Spleen (tissue), 11 donors: ENCODE data around the gene ADAD2. TPM values are rescaled to one million over a fixed set of nuclear protein-coding genes. Genes with fewer than 3 reads are reported as not detected.

Experiments used
- DNase-seq: peaks from one replicate; pipeline ENCODE4 v3.0.0-alpha.2; 2020
- H3K27ac ChIP-seq, 8 donors: fragments of 200-600 bp; sonication (generic) in 7 of 8; 1 replicate in 4 of 8; 2 replicates in 4 of 8; pipeline versions ENCODE4 v1.5.0 to v1.8.0; 2016 to 2021; ENCODE audit warnings: inconsistent platforms in 4 of 8, mild to moderate bottlenecking in 4 of 8, moderate library complexity in 1 of 8
- H3K27me3 ChIP-seq, 7 donors: fragments of 200-600 bp; sonication (generic) in 6 of 7; replicated peaks in 1 of 7; 1 replicate in 4 of 7; 2 replicates in 3 of 7; pipeline versions ENCODE4 v1.5.0 to v1.8.0; 2016 to 2021; ENCODE audit warnings: inconsistent platforms in 3 of 7, mild to moderate bottlenecking in 1 of 7
- H3K36me3 ChIP-seq, 6 donors: fragments of 200-600 bp; sonication (generic) in 5 of 6; 1 replicate in 4 of 6; 2 replicates in 2 of 6; pipeline versions ENCODE4 v1.5.0 to v1.8.0; 2016 to 2021; ENCODE audit warnings: inconsistent platforms in 2 of 6
- H3K4me1 ChIP-seq, 6 donors: fragments of 200-600 bp; sonication (generic) in 5 of 6; 1 replicate in 3 of 6; 2 replicates in 3 of 6; pipeline versions ENCODE4 v1.5.0 to v1.8.0; 2016 to 2021; ENCODE audit warnings: inconsistent platforms in 3 of 6
- H3K4me3 ChIP-seq, 8 donors: fragments of 200-600 bp; sonication (generic) in 7 of 8; 1 replicate in 4 of 8; 2 replicates in 4 of 8; pipeline versions ENCODE4 v1.5.0 to v1.8.0; 2016 to 2021; ENCODE audit warnings: inconsistent platforms in 4 of 8, mild to moderate bottlenecking in 4 of 8, moderate library complexity in 2 of 8
- H3K9me3 ChIP-seq, 8 donors: fragments of 200-600 bp; sonication (generic) in 7 of 8; 1 replicate in 4 of 8; 2 replicates in 4 of 8; pipeline versions ENCODE4 v1.5.0 to v1.8.0; 2016 to 2021; ENCODE audit warnings: inconsistent platforms in 4 of 8
- CTCF ChIP-seq, 11 experiments: fragments of 200-600 bp in 7 of 11; fragments of 450-650 bp in 4 of 11; sonication (generic) in 4 of 11; IDR thresholded peaks in 8 of 11; conservative IDR thresholded peaks in 3 of 11; 1 replicate in 7 of 11; 2 replicates in 4 of 11; pipeline versions ENCODE4 v1.4.0 to v1.8.0; 2016 to 2021; ENCODE audit warnings: antibody characterized with exemption in 11 of 11, inconsistent platforms in 4 of 11, mild to moderate bottlenecking in 1 of 11
- POLR2A ChIP-seq, 3 donors: fragments of 450-650 bp; IDR thresholded peaks; one replicate each; pipeline ENCODE4 v1.5.1; 2017; ENCODE audit warnings: antibody characterized with exemption in 3 of 3, mild to moderate bottlenecking in 1 of 3
- POLR2AphosphoS5 ChIP-seq, 3 donors: sonication (generic); formaldehyde crosslinking; IDR thresholded peaks; one replicate each; pipeline ENCODE4 v1.5.1; 2017; ENCODE audit warnings: antibody characterized with exemption in 3 of 3
- WGBS, 5 donors: extraction: QIAGEN DNeasy Blood & Tissue Kit in 3 of 5; methylation state at CpG; one replicate each; pipeline versions ENCODE4 v1.1.5 to v1.1.7; 2013 to 2018; 5-methylcytosine and 5-hydroxymethylcytosine counted together
- intact Hi-C: fragments of 100-400 bp; cut with DNase I; formaldehyde crosslinking; loops from one replicate; pipeline ENCODE4 v1.15.0; 2023; ENCODE audit warnings: low total_unique reads
- polyA plus RNA-seq, 3 donors: library from polyadenylated mRNA; stranded (reverse); fragments of 200-250 nt; gene quantifications; one replicate each; pipeline ENCODE4 v1.2.1, GENCODE V29; 2013
- total RNA-seq, 7 donors: library from RNA; depleted of rRNA in 3 of 7; stranded (reverse); fragments of >200 nt in 3 of 7; fragmentation: NEBNext Ultra II Directional in 4 of 7; extraction: Animal tissue kit (Norgen Biotek cat#: 25700) in 4 of 7; gene quantifications; one replicate each; pipeline versions ENCODE4 v1.1.0 to v1.2.1, GENCODE V29; 2016 to 2021
- donor health status: healthy with polysubstance abuse.
- donor health status: DM: no; HTN: no; CAD: no; lungs with moderate emphysema.
- donor health status: DM: no; HTN: no; CAD: no.
- donor health status: Bipolar disorder and iron deficiency.
- donor health status: healthy.
- donor health status: DM: no; HTN: no; CAD: no.
- donor health status: DM: yes; HTN: yes; CAD: no.

Gene ADAD2
- total and polyA plus RNA-seq, 10 donors, result 2.5 to 86.5 (median 7.0) TPM

DNA sequence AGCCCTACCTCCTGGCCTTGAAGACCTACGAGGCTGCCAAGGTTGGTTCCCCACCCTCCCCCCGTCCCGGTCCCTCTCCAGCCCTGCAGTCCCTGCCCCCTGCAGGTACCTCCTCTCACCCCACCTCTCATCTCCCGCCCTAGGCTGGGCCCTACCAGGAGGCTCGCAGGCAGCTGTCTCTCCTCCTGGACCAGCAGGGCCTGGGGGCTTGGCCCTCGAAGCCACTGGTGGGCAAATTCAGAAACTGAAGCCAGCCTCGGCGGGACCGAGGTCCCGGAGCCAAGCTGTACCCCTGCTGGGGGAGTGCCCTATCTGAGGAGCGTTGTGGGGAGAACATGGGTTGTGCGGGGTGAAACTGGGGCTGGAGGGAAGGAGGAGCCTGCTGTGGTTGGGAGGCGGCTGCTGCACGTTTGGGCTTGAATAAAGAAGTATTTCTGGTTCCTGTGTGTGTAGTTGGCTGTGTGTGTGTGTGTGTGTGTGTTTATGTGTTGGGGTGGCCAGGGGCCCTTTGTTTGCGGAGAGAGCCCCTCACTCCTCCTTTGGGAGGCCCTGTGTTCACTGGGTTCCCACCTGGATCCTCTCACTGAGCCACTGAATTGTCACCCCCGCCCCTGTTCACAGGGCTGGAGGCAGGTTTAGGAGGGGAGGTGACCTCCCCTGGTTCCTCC is 5.9 kb downstream of the ADAD2 start:
- Histone ChIP-seq H3K4me3 (no peak overlapping the region), H3K9me3 (no peaks in the 10 kb centered on the region), H3K4me1 (peaks cover 0 to 18% (median 3%) of the 10 kb centered on the region in 6 donors), H3K36me3 (no peaks in the 10 kb centered on the region), H3K27ac (no peak overlapping the region), H3K27me3 (peaks cover 0 to 31% (median 0%) of the 10 kb centered on the region in 7 donors)
- TF ChIP-seq CTCF (IDR thresholded peaks at IDR 0.05 in 8 of 11, conservative IDR thresholded peaks at IDR 0.05 in 3 of 11) (no peak), POLR2A (IDR thresholded peaks at IDR 0.05) (no peak), POLR2AphosphoS5 (IDR thresholded peaks at IDR 0.05) (no peak)
- no peak for DNase-seq
- WGBS, 5 donors, result 59 to 80% (median 67%) methylated on average over 13 to 16 of the region's 16 CpGs
- intact Hi-C loops, result no loop called here

GRCh38 chr16:84197466-84198128 is 6.6 kb downstream of the ADAD2 start:
- peaks cover 0 to 31% (median 0%) of the 10 kb centered on the region in 7 donors for H3K27me3 ChIP-seq
- H3K36me3 ChIP-seq, result no peaks in the 10 kb centered on the region
- H3K4me3 ChIP-seq, result no peak overlapping the region
- no peak for TF ChIP-seq POLR2A (IDR thresholded peaks at IDR 0.05)
- peak in 1 of 3 donors; percentile 7 for TF ChIP-seq POLR2AphosphoS5 (IDR thresholded peaks at IDR 0.05)
- H3K9me3 ChIP-seq, result no peaks in the 10 kb centered on the region
- DNase-seq, result no peak
- H3K27ac ChIP-seq, result no peak overlapping the region
- peaks cover 0 to 18% (median 3%) of the 10 kb centered on the region in 6 donors for H3K4me1 ChIP-seq
- 85 to 94% (median 89%) methylated on average over 10 to 14 of the region's 14 CpGs for WGBS, 5 donors
- intact Hi-C loops, result no loop called here

DNA sequence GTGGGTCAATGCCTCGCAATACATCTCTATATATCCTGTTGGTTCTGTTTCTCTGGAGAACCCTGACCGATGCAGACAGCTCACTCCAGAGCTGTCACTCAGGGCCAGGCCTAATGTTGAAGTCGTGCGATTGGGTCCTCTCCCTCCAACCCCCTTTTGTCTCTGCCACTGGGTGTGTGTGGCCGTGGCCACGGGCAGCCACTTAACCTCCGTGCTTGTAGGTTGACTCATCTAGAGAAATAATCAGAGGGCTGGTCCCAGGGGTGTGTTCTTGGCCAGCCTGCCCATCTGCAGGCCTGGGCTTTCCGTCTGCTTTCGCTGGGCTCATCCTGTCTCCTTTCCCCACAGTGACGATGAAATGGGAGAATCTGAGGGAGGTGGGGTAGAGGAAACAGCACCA is 7.4 kb downstream of the ADAD2 start:
- no peak for TF ChIP-seq CTCF (IDR thresholded peaks at IDR 0.05 in 8 of 11, conservative IDR thresholded peaks at IDR 0.05 in 3 of 11)
- no peak for TF ChIP-seq POLR2A (IDR thresholded peaks at IDR 0.05)
- TF ChIP-seq POLR2AphosphoS5 (IDR thresholded peaks at IDR 0.05), result no peak
- intact Hi-C loops, result no loop called here
- H3K9me3 ChIP-seq, result no peaks in the 10 kb centered on the region
- peaks cover 0 to 18% (median 3%) of the 10 kb centered on the region in 6 donors for H3K4me1 ChIP-seq
- H3K27me3 ChIP-seq, result peaks cover 0 to 31% (median 0%) of the 10 kb centered on the region in 7 donors
- H3K27ac ChIP-seq, result no peak overlapping the region
- no peak for DNase-seq
- WGBS, 5 donors, result 64 to 83% (median 66%) methylated on average over 10 of the region's 10 CpGs
- no peak overlapping the region for H3K4me3 ChIP-seq
- no peaks in the 10 kb centered on the region for H3K36me3 ChIP-seq

DNA sequence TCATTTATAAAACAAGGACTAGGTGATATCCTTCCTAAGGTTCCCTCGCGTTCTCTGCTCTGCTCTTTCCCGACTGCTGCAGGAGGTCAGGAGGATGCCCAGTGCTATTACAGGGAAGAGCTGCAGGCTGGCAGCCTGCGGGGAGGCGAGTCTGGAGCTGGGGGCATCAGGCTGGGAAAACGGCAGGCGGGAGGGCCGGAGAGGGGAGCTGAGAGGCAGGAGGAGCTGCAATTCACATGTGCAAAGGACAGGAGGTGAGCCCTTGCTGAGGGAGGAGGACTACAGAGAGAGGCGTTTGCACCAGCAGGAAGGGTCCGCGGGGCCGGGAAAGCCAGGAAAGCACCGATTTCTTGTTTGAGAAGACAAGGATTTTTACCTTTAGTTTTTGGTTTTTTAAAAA is 8.1 kb downstream of the ADAD2 start:
- no peak overlapping the region for H3K4me3 ChIP-seq
- H3K36me3 ChIP-seq, result no peaks in the 10 kb centered on the region
- peak overlapping the region in 3 of 8 donors; percentile 58 to 72 (median 60) for H3K27ac ChIP-seq
- H3K4me1 ChIP-seq, result peaks cover 0 to 14% (median 2%) of the 10 kb centered on the region in 6 donors
- H3K27me3 ChIP-seq, result peaks cover 0 to 31% (median 0%) of the 10 kb centered on the region in 7 donors
- DNase-seq, result no peak
- TF ChIP-seq POLR2AphosphoS5 (IDR thresholded peaks at IDR 0.05) (no peak), CTCF (IDR thresholded peaks at IDR 0.05 in 8 of 11, conservative IDR thresholded peaks at IDR 0.05 in 3 of 11) (no peak), POLR2A (IDR thresholded peaks at IDR 0.05) (no peak)
- intact Hi-C loops, result no loop called here
- H3K9me3 ChIP-seq, result no peaks in the 10 kb centered on the region
- WGBS, 5 donors, result 58 to 69% (median 60%) methylated on average over 13 of the region's 13 CpGs
